Nephron (organoid): Measurements from ENCODE around the gene CREG2.
A peak's percentile ranks its signal among the peaks of the same experiment; 100 is the strongest.
"Not testable (repeated sequence)": the region's sequence is repeated elsewhere in the genome, so short reads cannot be mapped to it uniquely, and the experiment has no call there.

Experiments
- H3K27ac Mint-ChIP-seq, 3 experiments: 2 replicates each; pipeline ENCODE4 v1.8.0; 2020; ENCODE audit warnings: mixed read lengths in 3 of 3, mild to moderate bottlenecking in 2 of 3, moderate library complexity in 1 of 3
- H3K27me3 Mint-ChIP-seq: 2 replicates; pipeline ENCODE4 v1.8.0; 2021; ENCODE audit warnings: low read depth, mild to moderate bottlenecking, moderate library complexity, mixed read lengths
- H3K36me3 Mint-ChIP-seq: 2 replicates; pipeline ENCODE4 v1.8.0; 2020; ENCODE audit warnings: low read depth, mixed read lengths
- H3K4me1 Mint-ChIP-seq: 2 replicates; pipeline ENCODE4 v1.8.0; 2020; ENCODE audit warnings: mixed read lengths
- H3K4me3 Mint-ChIP-seq, 3 experiments: 2 replicates each; pipeline ENCODE4 v1.8.0; 2020; ENCODE audit warnings: mild to moderate bottlenecking in 3 of 3, mixed read lengths in 3 of 3, moderate library complexity in 2 of 3
- H3K9me3 Mint-ChIP-seq: 2 replicates; pipeline ENCODE4 v1.8.0; 2020; ENCODE audit warnings: mixed read lengths
- CTCF ChIP-seq, 3 experiments: fragments of 200-600 bp; sonication (generic); IDR thresholded peaks; one replicate each; pipeline ENCODE4 v1.5.0; 2021; ENCODE audit warnings: antibody characterized with exemption in 3 of 3; ENCODE audit not compliant: unreplicated experiment in 3 of 3

CREG2 gene

GRCh38 chr2:101354420-101355311 is 32.6 kb downstream of the CREG2 start:
- no peaks in the 10 kb centered on the region for H3K36me3 Mint-ChIP-seq
- no peak overlapping the region for H3K4me3 Mint-ChIP-seq
- H3K27me3 Mint-ChIP-seq = no peaks in the 10 kb centered on the region
- H3K9me3 Mint-ChIP-seq = no peaks in the 10 kb centered on the region
- H3K27ac Mint-ChIP-seq = no peak overlapping the region
- TF ChIP-seq CTCF (IDR thresholded peaks at IDR 0.05; ENCODE audit: unreplicated experiment in 3 of 3) = no peak
- H3K4me1 Mint-ChIP-seq = no peaks in the 10 kb centered on the region

- H3K27me3 Mint-ChIP-seq, H3K9me3 Mint-ChIP-seq, H3K36me3 Mint-ChIP-seq, H3K4me3 Mint-ChIP-seq, H3K4me1 Mint-ChIP-seq, H3K27ac Mint-ChIP-seq: not testable (repeated sequence)
Observed at GRCh38 chr2:101352631-101353030, 34.7 kb downstream of the CREG2 start.

GRCh38 chr2:101351207-101351606 is 36.1 kb downstream of the CREG2 start:
- Mint-ChIP-seq H3K4me3 (no peak overlapping the region), H3K9me3 (no peaks in the 10 kb centered on the region), H3K27me3 (no peaks in the 10 kb centered on the region), H3K27ac (no peak overlapping the region), H3K4me1 (no peaks in the 10 kb centered on the region), H3K36me3 (no peaks in the 10 kb centered on the region)
- no peak for TF ChIP-seq CTCF (IDR thresholded peaks at IDR 0.05; ENCODE audit: unreplicated experiment in 3 of 3)

- no peaks in the 10 kb centered on the region for H3K27me3 Mint-ChIP-seq
- no peak overlapping the region for H3K4me3 Mint-ChIP-seq
Observed at GRCh38 chr2:101349893-101350662, 37.2 kb downstream of the CREG2 start.

GRCh38 chr2:101348883-101349282 is 38.4 kb downstream of the CREG2 start:
- Mint-ChIP-seq H3K9me3 (no peaks in the 10 kb centered on the region), H3K4me1 (no peaks in the 10 kb centered on the region), H3K27ac (no peak overlapping the region), H3K4me3 (no peak overlapping the region), H3K36me3 (no peaks in the 10 kb centered on the region), H3K27me3 (no peaks in the 10 kb centered on the region)
- no peak for TF ChIP-seq CTCF (IDR thresholded peaks at IDR 0.05; ENCODE audit: unreplicated experiment in 3 of 3)

More at GRCh38 chr2:101349893-101350662, 37.2 kb downstream of the CREG2 start:
- Mint-ChIP-seq H3K9me3 (no peaks in the 10 kb centered on the region), H3K27ac (no peak overlapping the region), H3K36me3 (no peaks in the 10 kb centered on the region), H3K4me1 (no peaks in the 10 kb centered on the region)
- peak; percentile 18 to 29 (median 20) for TF ChIP-seq CTCF (IDR thresholded peaks at IDR 0.05; ENCODE audit: unreplicated experiment in 3 of 3)

- H3K9me3 Mint-ChIP-seq = no peaks in the 10 kb centered on the region
- peaks cover 7% of the 10 kb centered on the region for H3K27me3 Mint-ChIP-seq
- TF ChIP-seq CTCF (IDR thresholded peaks at IDR 0.05; ENCODE audit: unreplicated experiment in 3 of 3) = no peak
- no peaks in the 10 kb centered on the region for H3K36me3 Mint-ChIP-seq
- H3K27ac Mint-ChIP-seq = no peak overlapping the region
- no peaks in the 10 kb centered on the region for H3K4me1 Mint-ChIP-seq
- H3K4me3 Mint-ChIP-seq = no peak overlapping the region
Observed at GRCh38 chr2:101346909-101347308, 40.4 kb downstream of the CREG2 start.
